ENCODE results near the gene RBM7.

RBM7 gene

GRCh38 chr11:114448749-114449482, 48.5 kb downstream of the RBM7 start:
- no peak for DNase-seq (ENCODE audit: low read depth)

GRCh38 chr11:114449845-114450244, 49.4 kb downstream of the RBM7 start:
- DNase-seq (ENCODE audit: low read depth): no peak

GRCh38 chr11:114452399-114452798, 51.9 kb downstream of the RBM7 start:
- no peak for DNase-seq (ENCODE audit: low read depth)
